ENCODE data around the gene POLR1G.

DNA sequence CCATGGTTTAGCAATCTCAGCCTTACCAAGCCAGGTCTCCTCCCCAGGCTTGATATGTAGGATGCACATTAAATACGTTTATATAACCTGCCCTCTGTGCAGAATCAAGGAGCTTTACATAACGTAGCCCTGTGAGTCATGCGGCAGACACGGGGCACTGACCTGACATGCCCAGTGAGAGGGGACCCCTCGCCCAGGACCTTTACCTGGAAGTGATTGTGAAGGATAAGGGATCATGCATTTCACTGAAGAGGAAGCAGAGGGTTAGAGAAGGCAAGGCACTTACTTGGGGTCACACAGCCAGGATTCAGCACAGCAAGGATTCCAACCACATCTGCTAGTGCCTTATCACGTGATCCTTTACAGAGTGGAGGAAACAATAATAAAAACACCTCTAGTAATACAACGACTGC lies 42.4 kb downstream of the POLR1G start:
- TF ChIP-seq CTCF (IDR thresholded peaks at IDR 0.05) (no peak), POLR2A (IDR thresholded peaks at IDR 0.05) (no peak)

All from lower leg skin (tissue), 3 donors.